Activated CD4-positive, alpha-beta memory T cell treated with anti-CD3 and anti-CD28 coated beads for 36 hours (primary cell): ENCODE measurements around the gene XRRA1. TPM values are rescaled to one million over a fixed set of nuclear protein-coding genes. Genes with fewer than 3 reads are reported as not detected.
"Not testable (repeated sequence)": the region's sequence is repeated elsewhere in the genome, so short reads cannot be mapped to it uniquely, and the experiment has no call there.

Experiments
- CTCF ChIA-PET: fragments of 350-600 bp; sonication (Branson Sonifier 250); formaldehyde crosslinking; loops from one replicate; lab custom pipeline; 2021; ENCODE audit warnings: antibody characterized with exemption, inconsistent platforms; lab: Charles Lee
- POLR2A ChIA-PET: fragments of 350-600 bp; sonication (Branson Sonifier 250); formaldehyde crosslinking; loops from one replicate; lab custom pipeline; 2021; ENCODE audit warnings: antibody characterized with exemption; lab: Charles Lee
- DNase-seq: peaks from one replicate; pipeline ENCODE4 v3.0.0-alpha.2; 2020
- H3K27ac Mint-ChIP-seq: one replicate; pipeline ENCODE4 v1.8.0; 2021; ENCODE audit warnings: mixed read lengths
- H3K27me3 Mint-ChIP-seq: one replicate; pipeline ENCODE4 v1.8.0; 2021; ENCODE audit warnings: mixed read lengths
- H3K36me3 Mint-ChIP-seq: one replicate; pipeline ENCODE4 v1.8.0; 2021; ENCODE audit warnings: mixed read lengths
- H3K4me1 Mint-ChIP-seq: one replicate; pipeline ENCODE4 v1.8.0; 2021; ENCODE audit warnings: low read depth, mixed read lengths
- H3K4me3 Mint-ChIP-seq: one replicate; pipeline ENCODE4 v1.8.0; 2021; ENCODE audit warnings: mild to moderate bottlenecking, mixed read lengths
- H3K9me3 Mint-ChIP-seq: one replicate; pipeline ENCODE4 v1.8.0; 2021; ENCODE audit warnings: mixed read lengths
- intact Hi-C: fragments of 100-400 bp; cut with micrococcal nuclease; formaldehyde crosslinking; loops from one replicate; pipeline ENCODE4 v1.15.1; 2023
- total RNA-seq, 2 experiments: library from RNA; stranded (reverse); gene quantifications; one replicate each; pipeline ENCODE4 v1.2.3, GENCODE V29; 2021

The XRRA1 gene
- total RNA-seq, 2 experiments from 2014 or later, result 9.1 to 13.0 TPM

- H3K27me3 Mint-ChIP-seq, CTCF ChIA-PET, H3K27ac Mint-ChIP-seq, H3K4me3 Mint-ChIP-seq, intact Hi-C loops, DNase-seq, POLR2A ChIA-PET, H3K4me1 Mint-ChIP-seq: not testable (repeated sequence)
- peaks cover 64% of the 10 kb centered on the region for H3K9me3 Mint-ChIP-seq
- H3K36me3 Mint-ChIP-seq, result peaks cover 59% of the 10 kb centered on the region
Observed at GRCh38 chr11:74893015-74893414, 55.9 kb downstream of the XRRA1 start.

GRCh38 chr11:74877132-74877531 lies 71.8 kb downstream of the XRRA1 start:
- no peak for DNase-seq
- peaks cover 29% of the 10 kb centered on the region for H3K9me3 Mint-ChIP-seq

GRCh38 chr11:74871037-74871436 lies 77.9 kb downstream of the XRRA1 start:
- H3K27me3 Mint-ChIP-seq, result no peaks in the 10 kb centered on the region
- peaks cover 86% of the 10 kb centered on the region for H3K36me3 Mint-ChIP-seq
- H3K4me3 Mint-ChIP-seq, result no peak overlapping the region
- no peak for DNase-seq
- no peaks in the 10 kb centered on the region for H3K4me1 Mint-ChIP-seq
- peaks cover 77% of the 10 kb centered on the region for H3K9me3 Mint-ChIP-seq
- CTCF ChIA-PET, result interaction anchor here (1.5 to 4.1 kb wide), 3 partner anchors 13 to 169 kb away, joined by 4 to 24 read pairs (median 5); no protein-coding TSS in a partner anchor
- intact Hi-C loops, result loop anchor here (10.0 kb wide), 1 partner anchor 166 kb away; no protein-coding TSS in a partner anchor
- POLR2A ChIA-PET, result no interaction called here
- no peak overlapping the region for H3K27ac Mint-ChIP-seq

More at GRCh38 chr11:74877132-74877531, 71.8 kb downstream of the XRRA1 start:
- POLR2A ChIA-PET, result no interaction called here
- Mint-ChIP-seq H3K36me3 (peaks cover 47% of the 10 kb centered on the region), H3K4me1 (no peaks in the 10 kb centered on the region), H3K27me3 (no peaks in the 10 kb centered on the region), H3K4me3 (no peak overlapping the region), H3K27ac (no peak overlapping the region)
- intact Hi-C loops, result loop anchor here (10.0 kb wide), 1 partner anchor 172 kb away; no protein-coding TSS in a partner anchor
- CTCF ChIA-PET, result no interaction called here

GRCh38 chr11:74870485-74870884 lies 78.4 kb downstream of the XRRA1 start:
- CTCF ChIA-PET, result interaction anchor here (1.5 to 4.1 kb wide), 2 partner anchors 14 to 168 kb away, joined by 5 to 24 read pairs; no protein-coding TSS in a partner anchor
- no peak overlapping the region for H3K4me3 Mint-ChIP-seq
- H3K36me3 Mint-ChIP-seq, result peaks cover 86% of the 10 kb centered on the region
- H3K27ac Mint-ChIP-seq, result no peak overlapping the region
- no peaks in the 10 kb centered on the region for H3K27me3 Mint-ChIP-seq
- DNase-seq, result no peak
- H3K4me1 Mint-ChIP-seq, result no peaks in the 10 kb centered on the region
- intact Hi-C loops, result loop anchor here (10.0 kb wide), 1 partner anchor 166 kb away; no protein-coding TSS in a partner anchor
- peaks cover 83% of the 10 kb centered on the region for H3K9me3 Mint-ChIP-seq
- POLR2A ChIA-PET, result no interaction called here

- Mint-ChIP-seq H3K36me3 (peaks cover 92% of the 10 kb centered on the region), H3K4me3 (no peak overlapping the region), H3K4me1 (no peaks in the 10 kb centered on the region), H3K27me3 (no peaks in the 10 kb centered on the region), H3K27ac (no peak overlapping the region), H3K9me3 (peaks cover 86% of the 10 kb centered on the region)
- ChIA-PET CTCF (interaction anchor here (0.9 to 2.8 kb wide), 2 partner anchors 55 to 164 kb away, joined by 3 to 9 read pairs; no protein-coding TSS in a partner anchor), POLR2A (no interaction called here)
- DNase-seq, result no peak
- intact Hi-C loops, result no loop called here
Observed at GRCh38 chr11:74866557-74866956, 82.3 kb downstream of the XRRA1 start.

- CTCF ChIA-PET, result interaction anchor here (0.6 kb wide), 1 partner anchor 507 kb away, joined by 3 read pairs; no protein-coding TSS in a partner anchor
Observed at GRCh38 chr11:74863410-74863809, 85.5 kb downstream of the XRRA1 start.

GRCh38 chr11:74860743-74861142 lies 88.1 kb downstream of the XRRA1 start:
- H3K9me3 Mint-ChIP-seq, result peaks cover 53% of the 10 kb centered on the region
- intact Hi-C loops, result no loop called here
- no peaks in the 10 kb centered on the region for H3K4me1 Mint-ChIP-seq
- POLR2A ChIA-PET, result no interaction called here
- H3K4me3 Mint-ChIP-seq, result no peak overlapping the region
- H3K27ac Mint-ChIP-seq, result no peak overlapping the region
- H3K27me3 Mint-ChIP-seq, result no peaks in the 10 kb centered on the region
- CTCF ChIA-PET, result interaction anchor here (0.9 kb wide), 1 partner anchor 16 kb away, joined by 3 read pairs; no protein-coding TSS in a partner anchor
- H3K36me3 Mint-ChIP-seq, result peaks cover 82% of the 10 kb centered on the region
- DNase-seq, result no peak

More at GRCh38 chr11:74863410-74863809, 85.5 kb downstream of the XRRA1 start:
- Mint-ChIP-seq H3K27me3 (no peaks in the 10 kb centered on the region), H3K4me3 (no peak overlapping the region), H3K4me1 (no peaks in the 10 kb centered on the region), H3K27ac (no peak overlapping the region), H3K9me3 (peaks cover 77% of the 10 kb centered on the region), H3K36me3 (peaks cover 92% of the 10 kb centered on the region)
- intact Hi-C loops, result no loop called here
- DNase-seq, result no peak
- POLR2A ChIA-PET, result no interaction called here

- Mint-ChIP-seq H3K27me3 (no peaks in the 10 kb centered on the region), H3K9me3 (no peaks in the 10 kb centered on the region), H3K27ac (no peak overlapping the region), H3K36me3 (peaks cover 29% of the 10 kb centered on the region), H3K4me3 (no peak overlapping the region), H3K4me1 (no peaks in the 10 kb centered on the region)
- ChIA-PET CTCF (no interaction called here), POLR2A (no interaction called here)
- intact Hi-C loops, result no loop called here
- no peak for DNase-seq
Observed at GRCh38 chr11:74853223-74853622, 95.7 kb downstream of the XRRA1 start.

GRCh38 chr11:74849525-74850391 lies 99.1 kb downstream of the XRRA1 start:
- H3K27me3 Mint-ChIP-seq, result no peaks in the 10 kb centered on the region
- DNase-seq, result no peak
- intact Hi-C loops, result no loop called here
- CTCF ChIA-PET, result no interaction called here
- H3K36me3 Mint-ChIP-seq, result peaks cover 26% of the 10 kb centered on the region
- H3K4me1 Mint-ChIP-seq, result peaks cover 8% of the 10 kb centered on the region
- no peak overlapping the region for H3K27ac Mint-ChIP-seq
- H3K4me3 Mint-ChIP-seq, result no peak overlapping the region
- H3K9me3 Mint-ChIP-seq, result no peaks in the 10 kb centered on the region
- POLR2A ChIA-PET, result no interaction called here

- Mint-ChIP-seq H3K36me3 (peaks cover 31% of the 10 kb centered on the region), H3K4me1 (peaks cover 8% of the 10 kb centered on the region), H3K27me3 (no peaks in the 10 kb centered on the region), H3K27ac (no peak overlapping the region), H3K9me3 (no peaks in the 10 kb centered on the region), H3K4me3 (no peak overlapping the region)
- CTCF ChIA-PET, result no interaction called here
- POLR2A ChIA-PET, result no interaction called here
- no peak for DNase-seq
- intact Hi-C loops, result no loop called here
Observed at GRCh38 chr11:74847895-74848294, 101.0 kb downstream of the XRRA1 start.

GRCh38 chr11:74847395-74847794 lies 101.5 kb downstream of the XRRA1 start:
- intact Hi-C loops, result no loop called here
- ChIA-PET POLR2A (no interaction called here), CTCF (interaction anchor here (0.6 kb wide), 1 partner anchor 11 kb away, joined by 4 read pairs; no protein-coding TSS in a partner anchor)
- no peaks in the 10 kb centered on the region for H3K27me3 Mint-ChIP-seq
- peaks cover 8% of the 10 kb centered on the region for H3K4me1 Mint-ChIP-seq
- H3K9me3 Mint-ChIP-seq, result no peaks in the 10 kb centered on the region
- no peak overlapping the region for H3K4me3 Mint-ChIP-seq
- peaks cover 28% of the 10 kb centered on the region for H3K36me3 Mint-ChIP-seq
- no peak for DNase-seq
- no peak overlapping the region for H3K27ac Mint-ChIP-seq

GRCh38 chr11:74846770-74847169 lies 102.1 kb downstream of the XRRA1 start:
- intact Hi-C loops, result no loop called here
- ChIA-PET CTCF (interaction anchor here (0.6 kb wide), 1 partner anchor 12 kb away, joined by 4 read pairs; no protein-coding TSS in a partner anchor), POLR2A (no interaction called here)
- H3K4me1 Mint-ChIP-seq, result peaks cover 8% of the 10 kb centered on the region
- peaks cover 25% of the 10 kb centered on the region for H3K36me3 Mint-ChIP-seq
- H3K4me3 Mint-ChIP-seq, result no peak overlapping the region
- DNase-seq, result no peak
- no peak overlapping the region for H3K27ac Mint-ChIP-seq
- no peaks in the 10 kb centered on the region for H3K9me3 Mint-ChIP-seq
- H3K27me3 Mint-ChIP-seq, result no peaks in the 10 kb centered on the region
